T-helper 1 cell treated with Interleukin-12 subunit alpha and Interleukin-12 subunit beta and Interleukin-4 antibody, amounts not matched to agents 30 μg/mL and 1 μg/mL, for 36 hours (primary cell): ENCODE results near the gene PKP4.

Source experiments
- H3K27ac Mint-ChIP-seq: one replicate; pipeline ENCODE4 v1.8.0; 2021; ENCODE audit warnings: mild to moderate bottlenecking, mixed read lengths
- H3K27me3 Mint-ChIP-seq: one replicate; pipeline ENCODE4 v1.8.0; 2021; ENCODE audit warnings: low read depth, mixed read lengths
- H3K36me3 Mint-ChIP-seq: one replicate; pipeline ENCODE4 v1.8.0; 2021; ENCODE audit warnings: low read depth, mixed read lengths
- H3K4me1 Mint-ChIP-seq: one replicate; pipeline ENCODE4 v1.8.0; 2021; ENCODE audit warnings: low read depth, mixed read lengths
- H3K4me3 Mint-ChIP-seq: one replicate; pipeline ENCODE4 v1.8.0; 2021; ENCODE audit warnings: mild to moderate bottlenecking, moderate library complexity, mixed read lengths
- H3K9me3 Mint-ChIP-seq: one replicate; pipeline ENCODE4 v1.8.0; 2021; ENCODE audit warnings: mixed read lengths

The PKP4 gene

GRCh38 chr2:158599609-158600008 lies 142.9 kb downstream of the PKP4 start:
- Mint-ChIP-seq H3K4me3 (no peak overlapping the region), H3K4me1 (no peaks in the 10 kb centered on the region), H3K36me3 (no peaks in the 10 kb centered on the region), H3K9me3 (no peaks in the 10 kb centered on the region), H3K27me3 (no peaks in the 10 kb centered on the region), H3K27ac (no peak overlapping the region)

GRCh38 chr2:158600155-158600802 lies 143.5 kb downstream of the PKP4 start:
- Mint-ChIP-seq H3K4me1 (no peaks in the 10 kb centered on the region), H3K4me3 (no peak overlapping the region), H3K36me3 (no peaks in the 10 kb centered on the region)

GRCh38 chr2:158602027-158602426 lies 145.3 kb downstream of the PKP4 start:
- no peaks in the 10 kb centered on the region for H3K4me1 Mint-ChIP-seq
- no peaks in the 10 kb centered on the region for H3K9me3 Mint-ChIP-seq
- H3K4me3 Mint-ChIP-seq: no peak overlapping the region
- H3K36me3 Mint-ChIP-seq: no peaks in the 10 kb centered on the region
- no peak overlapping the region for H3K27ac Mint-ChIP-seq
- no peaks in the 10 kb centered on the region for H3K27me3 Mint-ChIP-seq

More at GRCh38 chr2:158600155-158600802, 143.5 kb downstream of the PKP4 start:
- no peaks in the 10 kb centered on the region for H3K9me3 Mint-ChIP-seq
- H3K27ac Mint-ChIP-seq: no peak overlapping the region
- no peaks in the 10 kb centered on the region for H3K27me3 Mint-ChIP-seq

GRCh38 chr2:158603205-158603604 lies 146.5 kb downstream of the PKP4 start:
- H3K27ac Mint-ChIP-seq: no peak overlapping the region
- no peaks in the 10 kb centered on the region for H3K27me3 Mint-ChIP-seq
- no peaks in the 10 kb centered on the region for H3K36me3 Mint-ChIP-seq
- H3K4me1 Mint-ChIP-seq: no peaks in the 10 kb centered on the region
- no peaks in the 10 kb centered on the region for H3K9me3 Mint-ChIP-seq
- no peak overlapping the region for H3K4me3 Mint-ChIP-seq

GRCh38 chr2:158603986-158604385 lies 147.2 kb downstream of the PKP4 start:
- no peaks in the 10 kb centered on the region for H3K36me3 Mint-ChIP-seq
- no peaks in the 10 kb centered on the region for H3K27me3 Mint-ChIP-seq
- H3K4me3 Mint-ChIP-seq: no peak overlapping the region
- H3K9me3 Mint-ChIP-seq: no peaks in the 10 kb centered on the region
- no peak overlapping the region for H3K27ac Mint-ChIP-seq
- no peaks in the 10 kb centered on the region for H3K4me1 Mint-ChIP-seq

GRCh38 chr2:158610059-158610458 lies 153.3 kb downstream of the PKP4 start:
- no peaks in the 10 kb centered on the region for H3K27me3 Mint-ChIP-seq

GRCh38 chr2:158616480-158617000 lies 159.8 kb downstream of the PKP4 start:
- no peaks in the 10 kb centered on the region for H3K9me3 Mint-ChIP-seq
- H3K36me3 Mint-ChIP-seq: peaks cover 4% of the 10 kb centered on the region
- no peak overlapping the region for H3K27ac Mint-ChIP-seq
- peaks cover 5% of the 10 kb centered on the region for H3K4me1 Mint-ChIP-seq
- no peak overlapping the region for H3K4me3 Mint-ChIP-seq
- no peaks in the 10 kb centered on the region for H3K27me3 Mint-ChIP-seq

More at GRCh38 chr2:158610059-158610458, 153.3 kb downstream of the PKP4 start:
- Mint-ChIP-seq H3K36me3 (no peaks in the 10 kb centered on the region), H3K27ac (no peak overlapping the region), H3K9me3 (no peaks in the 10 kb centered on the region), H3K4me1 (no peaks in the 10 kb centered on the region), H3K4me3 (no peak overlapping the region)

GRCh38 chr2:158618891-158619490 lies 162.2 kb downstream of the PKP4 start:
- H3K27ac Mint-ChIP-seq: no peak overlapping the region
- H3K27me3 Mint-ChIP-seq: no peaks in the 10 kb centered on the region
- peaks cover 4% of the 10 kb centered on the region for H3K36me3 Mint-ChIP-seq
- H3K9me3 Mint-ChIP-seq: no peaks in the 10 kb centered on the region
- peaks cover 5% of the 10 kb centered on the region for H3K4me1 Mint-ChIP-seq
- H3K4me3 Mint-ChIP-seq: no peak overlapping the region

- H3K4me1 Mint-ChIP-seq: peaks cover 5% of the 10 kb centered on the region
- no peak overlapping the region for H3K27ac Mint-ChIP-seq
- H3K27me3 Mint-ChIP-seq: no peaks in the 10 kb centered on the region
- H3K36me3 Mint-ChIP-seq: peaks cover 4% of the 10 kb centered on the region
- no peaks in the 10 kb centered on the region for H3K9me3 Mint-ChIP-seq
- no peak overlapping the region for H3K4me3 Mint-ChIP-seq
Measured at GRCh38 chr2:158619496-158619895, 162.7 kb downstream of the PKP4 start.

- H3K36me3 Mint-ChIP-seq: peaks cover 4% of the 10 kb centered on the region
- H3K4me3 Mint-ChIP-seq: no peak overlapping the region
- H3K9me3 Mint-ChIP-seq: no peaks in the 10 kb centered on the region
- peaks cover 5% of the 10 kb centered on the region for H3K4me1 Mint-ChIP-seq
- H3K27ac Mint-ChIP-seq: no peak overlapping the region
- H3K27me3 Mint-ChIP-seq: no peaks in the 10 kb centered on the region
Measured at GRCh38 chr2:158620656-158621055, 163.9 kb downstream of the PKP4 start.

GRCh38 chr2:158624071-158624667 lies 167.4 kb downstream of the PKP4 start:
- Mint-ChIP-seq H3K27ac (no peak overlapping the region), H3K36me3 (peaks cover 4% of the 10 kb centered on the region), H3K27me3 (no peaks in the 10 kb centered on the region), H3K4me3 (no peak overlapping the region), H3K9me3 (no peaks in the 10 kb centered on the region), H3K4me1 (peaks cover 3% of the 10 kb centered on the region)

- H3K9me3 Mint-ChIP-seq: no peaks in the 10 kb centered on the region
- H3K4me1 Mint-ChIP-seq: no peaks in the 10 kb centered on the region
- no peak overlapping the region for H3K4me3 Mint-ChIP-seq
- H3K27me3 Mint-ChIP-seq: no peaks in the 10 kb centered on the region
- no peak overlapping the region for H3K27ac Mint-ChIP-seq
- peaks cover 4% of the 10 kb centered on the region for H3K36me3 Mint-ChIP-seq
Measured at GRCh38 chr2:158624961-158625360, 168.2 kb downstream of the PKP4 start.

- no peak overlapping the region for H3K27ac Mint-ChIP-seq
- H3K4me3 Mint-ChIP-seq: no peak overlapping the region
- H3K9me3 Mint-ChIP-seq: no peaks in the 10 kb centered on the region
- peaks cover 1% of the 10 kb centered on the region for H3K36me3 Mint-ChIP-seq
- H3K27me3 Mint-ChIP-seq: no peaks in the 10 kb centered on the region
- no peaks in the 10 kb centered on the region for H3K4me1 Mint-ChIP-seq
Measured at GRCh38 chr2:158629116-158629515, 172.4 kb downstream of the PKP4 start.

GRCh38 chr2:158633261-158633660 lies 176.5 kb downstream of the PKP4 start:
- Mint-ChIP-seq H3K27me3 (no peaks in the 10 kb centered on the region), H3K36me3 (peaks cover 7% of the 10 kb centered on the region), H3K9me3 (no peaks in the 10 kb centered on the region), H3K4me3 (no peak overlapping the region), H3K4me1 (no peaks in the 10 kb centered on the region), H3K27ac (no peak overlapping the region)

GRCh38 chr2:158634627-158635026 lies 177.9 kb downstream of the PKP4 start:
- Mint-ChIP-seq H3K27me3 (no peaks in the 10 kb centered on the region), H3K27ac (no peak overlapping the region), H3K4me3 (no peak overlapping the region), H3K4me1 (no peaks in the 10 kb centered on the region), H3K9me3 (no peaks in the 10 kb centered on the region), H3K36me3 (peaks cover 7% of the 10 kb centered on the region)
